ENCODE data around the gene GAL3ST1. TPM values are rescaled to one million over a fixed set of nuclear protein-coding genes. Genes with fewer than 3 reads are reported as not detected.

Gene GAL3ST1
- total RNA-seq, 1 donor from 2014 or later, result 23.7 TPM

DNA sequence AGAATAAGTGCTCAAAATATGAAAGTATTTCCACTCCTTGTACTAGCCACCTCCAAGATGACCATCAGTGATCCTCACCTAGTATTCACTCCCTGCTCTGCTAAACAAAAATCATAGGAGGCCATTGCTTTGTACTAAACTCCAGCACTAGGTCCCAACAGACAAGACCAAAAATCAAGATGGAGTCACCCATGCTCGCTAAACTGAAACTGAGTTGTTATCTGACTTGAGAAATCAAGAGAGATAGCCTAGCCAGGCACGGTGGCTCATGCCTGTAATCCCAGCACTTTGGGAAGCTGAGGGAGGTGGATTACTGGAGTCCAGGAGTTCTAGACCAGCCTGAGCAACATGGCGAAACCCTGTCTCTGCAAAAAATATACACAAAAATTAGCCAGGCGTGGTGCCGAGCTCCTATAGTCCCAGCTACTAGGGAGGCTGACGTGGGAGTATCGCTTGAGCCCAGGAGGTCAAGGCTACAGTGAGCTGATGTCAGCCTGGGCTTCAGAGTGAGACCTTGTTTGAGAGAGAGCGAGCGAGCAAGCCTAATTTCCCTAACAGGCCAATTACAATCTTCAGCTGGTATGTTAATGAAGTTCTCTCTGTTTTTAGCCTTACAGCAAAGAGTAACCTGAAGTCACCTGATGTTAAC, 37.3 kb downstream of the GAL3ST1 start:
- H3K4me3 Mint-ChIP-seq (ENCODE audit: low read depth), result no peak overlapping the region
- DNase-seq (ENCODE audit: low spot score, unreplicated experiment), result no peak
- H3K36me3 Mint-ChIP-seq (ENCODE audit: insufficient read depth), result no peaks in the 10 kb centered on the region
- H3K27ac Mint-ChIP-seq, result no peak overlapping the region
- no peaks in the 10 kb centered on the region for H3K27me3 Mint-ChIP-seq
- no peaks in the 10 kb centered on the region for H3K9me3 Mint-ChIP-seq (ENCODE audit: low read depth)
- peaks cover 1% of the 10 kb centered on the region for H3K4me1 Mint-ChIP-seq (ENCODE audit: low read depth)
- TF ChIP-seq, protein P1, sequence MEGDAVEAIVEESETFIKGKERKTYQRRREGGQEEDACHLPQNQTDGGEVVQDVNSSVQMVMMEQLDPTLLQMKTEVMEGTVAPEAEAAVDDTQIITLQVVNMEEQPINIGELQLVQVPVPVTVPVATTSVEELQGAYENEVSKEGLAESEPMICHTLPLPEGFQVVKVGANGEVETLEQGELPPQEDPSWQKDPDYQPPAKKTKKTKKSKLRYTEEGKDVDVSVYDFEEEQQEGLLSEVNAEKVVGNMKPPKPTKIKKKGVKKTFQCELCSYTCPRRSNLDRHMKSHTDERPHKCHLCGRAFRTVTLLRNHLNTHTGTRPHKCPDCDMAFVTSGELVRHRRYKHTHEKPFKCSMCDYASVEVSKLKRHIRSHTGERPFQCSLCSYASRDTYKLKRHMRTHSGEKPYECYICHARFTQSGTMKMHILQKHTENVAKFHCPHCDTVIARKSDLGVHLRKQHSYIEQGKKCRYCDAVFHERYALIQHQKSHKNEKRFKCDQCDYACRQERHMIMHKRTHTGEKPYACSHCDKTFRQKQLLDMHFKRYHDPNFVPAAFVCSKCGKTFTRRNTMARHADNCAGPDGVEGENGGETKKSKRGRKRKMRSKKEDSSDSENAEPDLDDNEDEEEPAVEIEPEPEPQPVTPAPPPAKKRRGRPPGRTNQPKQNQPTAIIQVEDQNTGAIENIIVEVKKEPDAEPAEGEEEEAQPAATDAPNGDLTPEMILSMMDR (IDR thresholded peaks at IDR 0.05; ENCODE audit: unreplicated experiment), result no peak

DNA sequence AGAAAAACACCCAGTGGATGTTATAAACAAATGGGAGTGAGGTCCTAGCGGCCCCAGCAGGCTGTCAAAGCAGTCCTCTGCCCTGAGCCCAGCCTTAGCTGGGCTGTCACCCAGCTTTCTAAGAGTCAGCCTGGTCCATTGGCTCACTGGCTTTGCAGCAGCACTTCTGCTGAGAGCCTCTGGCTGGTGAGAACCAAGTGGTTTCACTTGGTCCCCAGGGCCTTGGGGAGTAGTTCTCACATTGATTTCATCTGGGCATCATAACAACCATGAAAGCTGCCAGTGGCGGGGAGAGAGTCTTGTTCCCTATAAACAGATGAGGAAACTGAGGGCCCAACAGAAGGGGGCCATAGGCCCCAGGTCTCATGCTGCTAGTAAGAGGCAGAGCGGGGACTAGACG, 39.3 kb downstream of the GAL3ST1 start:
- H3K4me1 Mint-ChIP-seq (ENCODE audit: low read depth), result no peaks in the 10 kb centered on the region
- no peak overlapping the region for H3K4me3 Mint-ChIP-seq (ENCODE audit: low read depth)
- TF ChIP-seq, protein P1 (IDR thresholded peaks at IDR 0.05; ENCODE audit: unreplicated experiment), result no peak
- no peaks in the 10 kb centered on the region for H3K36me3 Mint-ChIP-seq (ENCODE audit: insufficient read depth)
- H3K27me3 Mint-ChIP-seq, result no peaks in the 10 kb centered on the region
- no peaks in the 10 kb centered on the region for H3K9me3 Mint-ChIP-seq (ENCODE audit: low read depth)
- no peak overlapping the region for H3K27ac Mint-ChIP-seq
- no peak for DNase-seq (ENCODE audit: low spot score, unreplicated experiment)

DNA sequence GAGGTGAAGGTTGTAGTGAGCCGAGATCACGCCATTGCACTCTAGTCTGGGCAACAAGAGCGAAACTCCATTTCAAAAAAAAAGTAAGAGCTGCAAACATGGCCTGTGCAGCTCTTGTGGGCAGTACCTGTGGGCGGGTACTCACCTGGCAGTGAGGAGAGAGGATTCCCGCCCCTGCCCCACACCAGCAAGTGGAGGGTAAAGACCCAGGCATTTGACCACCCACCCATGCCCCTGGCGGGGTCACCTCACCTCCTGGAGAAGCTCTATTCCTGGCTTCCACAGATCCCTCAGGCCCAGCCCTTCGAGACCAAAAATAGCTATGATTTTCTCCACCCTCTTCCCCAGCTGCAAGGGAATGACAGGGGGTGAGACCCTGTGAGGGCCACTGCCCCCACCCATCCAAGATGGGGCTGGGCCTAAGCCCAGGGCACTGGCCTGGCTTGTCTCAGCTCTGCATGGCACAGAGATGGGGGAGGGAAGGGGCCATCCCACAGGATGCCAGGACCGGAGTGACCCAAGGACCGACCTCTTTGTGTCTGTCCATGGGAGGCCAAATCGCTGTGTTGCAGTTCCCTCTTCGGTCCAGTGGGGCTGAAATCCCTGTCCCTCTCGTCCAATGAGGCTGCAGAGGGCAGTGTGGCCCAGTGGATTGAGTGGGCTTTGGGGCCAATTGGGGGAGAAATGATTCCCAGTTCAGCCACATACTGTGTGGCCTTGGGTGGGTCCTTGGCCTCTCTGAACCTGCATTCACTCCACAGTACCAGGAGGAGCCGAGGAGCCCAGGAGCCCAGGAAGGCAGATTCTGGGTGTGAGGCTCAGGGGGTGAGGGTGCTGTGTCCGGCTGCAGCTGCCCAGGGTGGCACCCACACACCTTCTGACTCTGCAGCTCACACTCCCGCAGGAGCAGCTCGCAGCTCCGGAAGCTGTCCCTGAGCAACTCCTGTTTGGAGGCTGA, 42.5 kb downstream of the GAL3ST1 start:
- Mint-ChIP-seq H3K4me3 (ENCODE audit: low read depth) (no peak overlapping the region), H3K27ac (no peak overlapping the region), H3K36me3 (ENCODE audit: insufficient read depth) (no peaks in the 10 kb centered on the region), H3K4me1 (ENCODE audit: low read depth) (no peaks in the 10 kb centered on the region), H3K27me3 (no peaks in the 10 kb centered on the region), H3K9me3 (ENCODE audit: low read depth) (no peaks in the 10 kb centered on the region)
- TF ChIP-seq, protein P1 (IDR thresholded peaks at IDR 0.05; ENCODE audit: unreplicated experiment), result no peak
- no peak for DNase-seq (ENCODE audit: low spot score, unreplicated experiment)

DNA sequence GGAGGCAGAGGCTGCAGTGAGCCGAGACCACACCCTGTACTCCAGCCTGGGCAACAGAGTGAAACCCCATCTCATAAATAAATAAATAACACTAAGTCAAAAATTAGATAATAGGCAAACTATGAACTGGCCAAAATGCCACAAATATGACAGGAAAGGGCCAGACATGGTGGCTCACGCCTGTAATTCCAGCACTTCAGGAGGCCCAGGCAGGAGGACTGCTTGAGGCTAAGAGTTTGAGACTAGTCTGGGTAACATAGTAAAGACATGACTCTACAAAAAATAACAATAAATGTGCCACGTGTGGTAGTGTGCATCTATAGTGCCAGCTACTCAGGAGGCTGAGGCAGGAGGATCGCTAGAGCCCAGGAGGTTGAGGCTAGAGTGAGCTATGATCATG, 47.8 kb downstream of the GAL3ST1 start:
- TF ChIP-seq, protein P1 (IDR thresholded peaks at IDR 0.05; ENCODE audit: unreplicated experiment), result no peak
- Mint-ChIP-seq H3K4me1 (ENCODE audit: low read depth) (no peaks in the 10 kb centered on the region), H3K4me3 (ENCODE audit: low read depth) (no peak overlapping the region)

DNA sequence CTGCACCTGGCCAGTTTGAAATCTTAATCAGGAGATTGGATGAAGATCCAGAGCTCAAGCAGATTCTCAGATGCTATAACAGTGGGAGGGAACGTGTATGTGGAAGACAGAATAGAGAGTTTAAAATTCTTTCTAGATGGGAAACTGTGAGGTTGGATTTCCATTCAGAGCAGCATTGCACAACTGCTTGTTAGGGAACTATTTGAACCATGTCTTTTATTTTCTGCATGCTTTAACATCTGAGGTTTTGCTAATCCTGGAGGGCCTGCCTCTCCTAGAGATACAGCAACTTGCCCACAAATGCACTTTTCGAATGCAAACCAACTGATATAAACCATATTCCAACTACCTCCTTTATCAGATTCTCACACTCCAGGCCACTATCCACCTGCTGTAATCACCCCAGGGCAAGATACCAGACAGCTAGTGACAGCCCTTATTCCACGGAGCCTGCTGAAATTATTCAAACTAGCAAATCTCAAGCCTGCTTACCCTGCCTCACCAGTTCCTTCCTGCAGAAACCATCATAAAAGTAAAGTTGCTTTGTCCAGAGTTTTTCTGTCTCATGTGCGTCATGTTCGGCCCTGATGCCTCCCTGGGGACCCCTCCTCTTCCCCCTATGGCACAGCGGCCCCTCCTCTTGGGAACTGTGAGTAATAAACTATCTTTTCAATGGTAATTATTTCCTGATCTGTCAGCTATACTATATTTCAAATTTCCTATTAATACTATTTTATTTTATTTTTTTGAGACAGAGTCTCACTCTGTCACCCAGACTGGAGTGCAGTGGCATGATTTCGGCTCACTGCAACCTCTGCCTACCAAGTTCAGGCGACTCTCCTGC, 50.6 kb downstream of the GAL3ST1 start:
- Mint-ChIP-seq H3K36me3 (ENCODE audit: insufficient read depth) (no peaks in the 10 kb centered on the region), H3K27me3 (peaks cover 2% of the 10 kb centered on the region), H3K9me3 (ENCODE audit: low read depth) (no peaks in the 10 kb centered on the region), H3K27ac (no peak overlapping the region), H3K4me3 (ENCODE audit: low read depth) (no peak overlapping the region), H3K4me1 (ENCODE audit: low read depth) (no peaks in the 10 kb centered on the region)
- TF ChIP-seq, protein P1 (IDR thresholded peaks at IDR 0.05; ENCODE audit: unreplicated experiment), result no peak
- no peak for DNase-seq (ENCODE audit: low spot score, unreplicated experiment)

More for the DNA sequence above, 47.8 kb downstream of the GAL3ST1 start:
- Mint-ChIP-seq H3K27ac (no peak overlapping the region), H3K9me3 (ENCODE audit: low read depth) (no peaks in the 10 kb centered on the region), H3K36me3 (ENCODE audit: insufficient read depth) (no peaks in the 10 kb centered on the region), H3K27me3 (no peaks in the 10 kb centered on the region)
- no peak for DNase-seq (ENCODE audit: low spot score, unreplicated experiment)
